Gastrocnemius medialis (tissue), 4 donors: ENCODE results near the gene HOXB2.

Experiments used
- POLR2A ChIP-seq, 2 donors: fragments of 450-650 bp; IDR thresholded peaks; one replicate each; pipeline ENCODE4 v1.6.1; 2017; ENCODE audit warnings: antibody characterized with exemption in 2 of 2, mild to moderate bottlenecking in 2 of 2, moderate library complexity in 2 of 2
- TF ChIP-seq, protein P1 (sequence below), 5 experiments: fragments of 450-650 bp in 3 of 5; fragments of 200-600 bp in 2 of 5; sonication (generic) in 2 of 5; IDR thresholded peaks in 4 of 5; conservative IDR thresholded peaks in 1 of 5; 1 replicate in 4 of 5; 2 replicates in 1 of 5; pipeline ENCODE4 v1.5.1; 2016 to 2019; ENCODE audit warnings: antibody characterized with exemption in 5 of 5, mild to moderate bottlenecking in 3 of 5, moderate library complexity in 3 of 5

- TF ChIP-seq POLR2A (IDR thresholded peaks at IDR 0.05): no peak
- TF ChIP-seq, protein P1, sequence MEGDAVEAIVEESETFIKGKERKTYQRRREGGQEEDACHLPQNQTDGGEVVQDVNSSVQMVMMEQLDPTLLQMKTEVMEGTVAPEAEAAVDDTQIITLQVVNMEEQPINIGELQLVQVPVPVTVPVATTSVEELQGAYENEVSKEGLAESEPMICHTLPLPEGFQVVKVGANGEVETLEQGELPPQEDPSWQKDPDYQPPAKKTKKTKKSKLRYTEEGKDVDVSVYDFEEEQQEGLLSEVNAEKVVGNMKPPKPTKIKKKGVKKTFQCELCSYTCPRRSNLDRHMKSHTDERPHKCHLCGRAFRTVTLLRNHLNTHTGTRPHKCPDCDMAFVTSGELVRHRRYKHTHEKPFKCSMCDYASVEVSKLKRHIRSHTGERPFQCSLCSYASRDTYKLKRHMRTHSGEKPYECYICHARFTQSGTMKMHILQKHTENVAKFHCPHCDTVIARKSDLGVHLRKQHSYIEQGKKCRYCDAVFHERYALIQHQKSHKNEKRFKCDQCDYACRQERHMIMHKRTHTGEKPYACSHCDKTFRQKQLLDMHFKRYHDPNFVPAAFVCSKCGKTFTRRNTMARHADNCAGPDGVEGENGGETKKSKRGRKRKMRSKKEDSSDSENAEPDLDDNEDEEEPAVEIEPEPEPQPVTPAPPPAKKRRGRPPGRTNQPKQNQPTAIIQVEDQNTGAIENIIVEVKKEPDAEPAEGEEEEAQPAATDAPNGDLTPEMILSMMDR (IDR thresholded peaks at IDR 0.05 in 4 of 5, conservative IDR thresholded peaks at IDR 0.05 in 1 of 5): no peak
Observed at GRCh38 chr17:48586355-48587258, 41.7 kb upstream of the HOXB2 start.
